Fibroblast of the aortic adventitia (primary cell): Measurements from ENCODE around the gene LYPD8. TPM values are rescaled to one million over a fixed set of nuclear protein-coding genes. Genes with fewer than 3 reads are reported as not detected.

ENCODE experiments used
- DNase-seq: peaks from one replicate; pipeline ENCODE4 v3.0.0-alpha.2; 2010; ENCODE audit warnings: low read depth
- H3K4me3 ChIP-seq: 2 replicates; pipeline ENCODE4 v1.5.1; 2011; ENCODE audit warnings: low read depth, mild to moderate bottlenecking, control low read depth, low read length, moderate library complexity
- CTCF ChIP-seq: IDR thresholded peaks from 2 replicates; pipeline ENCODE4 v1.5.1; 2011; ENCODE audit warnings: mild to moderate bottlenecking, low read length, control low read depth, inconsistent platforms; ENCODE audit not compliant: insufficient read depth
- small RNA-seq: library from RNA; depleted of rRNA; stranded (forward); fragments of <200 nt; gene quantifications from one replicate; pipeline ENCODE3, GENCODE V24; 2012
- total RNA-seq: library from RNA; depleted of rRNA; stranded (reverse); fragments of >200 nt; gene quantifications from 2 replicates; pipeline ENCODE4 v1.2.3, GENCODE V29; 2012; ENCODE audit warnings: low replicate concordance

The LYPD8 gene
- total RNA-seq, 1 donor: 0.27 TPM

- no peak for TF ChIP-seq CTCF
- no peak for DNase-seq
- no peak overlapping the region for H3K4me3 ChIP-seq
These were observed 63.9 kb downstream of the LYPD8 start for GRCh38 chr1:248691567-248692155.

Small RNA genes lying within 50 kb of the gene (small RNA-seq; reads per million reads assigned to genes)
- not detected for gene AHCYP8

Other genes with a start within 250 kb of the LYPD8 start
- gene OR2G6, start 247.7 kb downstream of the LYPD8 start, total RNA-seq: not detected in 2 replicates
- gene OR2T29, start 193.0 kb downstream of the LYPD8 start, total RNA-seq: not detected in 2 replicates
- not detected in 2 replicates for gene OR2T34, start 181.0 kb downstream of the LYPD8 start, total RNA-seq
- not detected in 2 replicates for gene OR2T10, start 158.1 kb downstream of the LYPD8 start, total RNA-seq
- gene OR2T11, start 120.7 kb downstream of the LYPD8 start, total RNA-seq: not detected in 2 replicates
- gene OR2T35, start 110.5 kb downstream of the LYPD8 start, total RNA-seq: not detected in 2 replicates
- gene OR2T27, start 100.2 kb downstream of the LYPD8 start, total RNA-seq: not detected in 2 replicates
- not detected in 2 replicates for gene OR14I1, start 53.0 kb downstream of the LYPD8 start, total RNA-seq
- 20.2 and 21.8 TPM in 2 replicates for gene SH3BP5L, start 70.2 kb upstream of the LYPD8 start, total RNA-seq
- 12.9 and 14.0 TPM in 2 replicates for gene ZNF672, start 82.5 kb upstream of the LYPD8 start, total RNA-seq
- 8.9 and 9.6 TPM in 2 replicates for gene ZNF692, start 103.3 kb upstream of the LYPD8 start, total RNA-seq
- gene PGBD2, start 150.5 kb upstream of the LYPD8 start, total RNA-seq: 3.1 and 4.7 TPM in 2 replicates